H1 (cell line): ENCODE measurements around the gene SCG2. TPM values are rescaled to one million over a fixed set of nuclear protein-coding genes. Genes with fewer than 3 reads are reported as not detected.
A peak's percentile ranks its signal among the peaks of the same experiment; 100 is the strongest.

ENCODE experiments used
- CTCF ChIA-PET: fragments of 300-600 bp; sonication (Branson Sonifier 250); formaldehyde crosslinking; loops from one replicate; lab custom pipeline; 2021; ENCODE audit not compliant: partially characterized antibody; lab: Charles Lee
- POLR2A ChIA-PET: fragments of 300-600 bp; sonication (Branson Sonifier 250); formaldehyde crosslinking; loops from one replicate; lab custom pipeline; 2021; ENCODE audit warnings: inconsistent platforms; ENCODE audit not compliant: partially characterized antibody; lab: Charles Lee
- DNase-seq, 2 experiments: peaks; one replicate each; pipeline versions ENCODE4 v3.0.0 to v3.0.0-alpha.2; 2010 to 2022; ENCODE audit warnings: low spot score in 2 of 2, low read depth in 1 of 2, mixed read lengths in 1 of 2
- FAIRE-seq: peaks from 2 replicates; lab custom pipeline; 2011; peaks lifted over from hg19 to GRCh38; lab: Jason Lieb, UNC
- H2AFZ ChIP-seq: 2 replicates; pipeline ENCODE4 v1.8.1; 2012; ENCODE audit warnings: low read length, inconsistent platforms
- H2AK5ac ChIP-seq: 2 replicates; pipeline ENCODE4 v1.6.1; 2013; ENCODE audit warnings: low read depth, low read length
- H2BK120ac ChIP-seq: replicated peaks from 2 replicates; pipeline ENCODE3; 2013; ENCODE audit warnings: low read depth, low read length, inconsistent platforms
- H2BK12ac ChIP-seq: 2 replicates; pipeline ENCODE4 v1.6.1; 2013; ENCODE audit warnings: low read depth, low read length
- H2BK15ac ChIP-seq: 2 replicates; pipeline ENCODE4 v1.6.1; 2013; ENCODE audit warnings: low read length
- H2BK20ac ChIP-seq: 2 replicates; pipeline ENCODE4 v1.6.1; 2013; ENCODE audit warnings: low read length
- H2BK5ac ChIP-seq: 2 replicates; pipeline ENCODE4 v1.6.1; 2013; ENCODE audit warnings: low read depth, low read length
- H3K14ac ChIP-seq: 2 replicates; pipeline ENCODE4 v1.6.1; 2013; ENCODE audit warnings: inconsistent platforms; ENCODE audit not compliant: insufficient read length
- H3K18ac ChIP-seq: 2 replicates; pipeline ENCODE4 v1.6.1; 2013; ENCODE audit warnings: low read length; ENCODE audit errors: extremely low read depth
- H3K23ac ChIP-seq: 2 replicates; pipeline ENCODE4 v1.6.1; 2013; ENCODE audit warnings: inconsistent platforms; ENCODE audit not compliant: insufficient read length
- H3K23me2 ChIP-seq: 2 replicates; pipeline ENCODE4 v1.6.1; 2013; ENCODE audit warnings: low read depth, low read length
- H3K27ac ChIP-seq: 2 replicates; pipeline ENCODE4 v1.6.1; 2011; ENCODE audit warnings: low read depth, low read length, inconsistent platforms
- H3K27me3 ChIP-seq, 4 experiments: replicated peaks in 1 of 4; 1 replicate in 1 of 4; 2 replicates in 3 of 4; pipeline versions ENCODE4 v1.6.1 to v1.8.1; 2011 to 2013; ENCODE audit warnings: low read length in 3 of 4, mild to moderate bottlenecking in 3 of 4, inconsistent platforms in 2 of 4, mixed read lengths in 2 of 4, moderate library complexity in 1 of 4; ENCODE audit not compliant: control insufficient read depth in 3 of 4, insufficient read depth in 3 of 4; ENCODE audit errors: extremely low read depth in 1 of 4
- H3K36me3 ChIP-seq, 4 experiments: 2 replicates each; pipeline versions ENCODE4 v1.6.1 to v1.8.1; 2011 to 2013; ENCODE audit warnings: mild to moderate bottlenecking in 4 of 4, low read length in 3 of 4, moderate library complexity in 2 of 4, control low read depth in 1 of 4, inconsistent platforms in 1 of 4; ENCODE audit not compliant: insufficient read depth in 4 of 4, control insufficient read depth in 2 of 4
- H3K4ac ChIP-seq: replicated peaks from 2 replicates; pipeline ENCODE3; 2013; ENCODE audit warnings: low read length, low read depth, mixed read lengths, inconsistent platforms; ENCODE audit not compliant: insufficient read length
- H3K4me1 ChIP-seq, 4 experiments: replicated peaks in 1 of 4; 1 replicate in 1 of 4; 2 replicates in 3 of 4; pipeline versions ENCODE4 v1.6.1 to v1.8.1; 2011 to 2013; ENCODE audit warnings: low read length in 3 of 4, inconsistent platforms in 2 of 4, mixed read lengths in 1 of 4; ENCODE audit not compliant: insufficient read depth in 4 of 4, control insufficient read depth in 3 of 4
- H3K4me2 ChIP-seq, 2 experiments: 2 replicates each; pipeline versions ENCODE4 v1.6.1 to v1.8.1; 2011 to 2013; ENCODE audit warnings: low read depth in 2 of 2, low read length in 2 of 2, control low read depth in 1 of 2, inconsistent platforms in 1 of 2, mild to moderate bottlenecking in 1 of 2; ENCODE audit not compliant: insufficient read depth in 1 of 2
- H3K4me3 ChIP-seq, 4 experiments: fragments of 200-600, 300-600 bp in 1 of 4; sonication (generic), shearing (Covaris generic), sonication (Bioruptor Twin) in 1 of 4; 2 replicates each; pipeline versions ENCODE4 v1.5.1 to v1.8.1; 2011 to 2016; ENCODE audit warnings: low read length in 4 of 4, low read depth in 3 of 4, control low read depth in 2 of 4, inconsistent platforms in 2 of 4, mild to moderate bottlenecking in 2 of 4, mixed read lengths in 1 of 4, moderate library complexity in 1 of 4; ENCODE audit not compliant: insufficient read depth in 2 of 4; ENCODE audit errors: extremely low read depth in 1 of 4
- H3K56ac ChIP-seq: replicated peaks from 2 replicates; pipeline ENCODE3; 2013; ENCODE audit warnings: low read depth, mild to moderate bottlenecking, mixed read lengths, low read length, inconsistent platforms; ENCODE audit not compliant: insufficient read length
- H3K79me1 ChIP-seq: 2 replicates; pipeline ENCODE4 v1.6.1; 2013; ENCODE audit warnings: low read depth, low read length, control low read depth
- H3K79me2 ChIP-seq, 2 experiments: 2 replicates each; pipeline versions ENCODE4 v1.6.1 to v1.8.1; 2012 to 2013; ENCODE audit warnings: low read length in 2 of 2, mild to moderate bottlenecking in 2 of 2, inconsistent platforms in 1 of 2; ENCODE audit not compliant: insufficient read depth in 2 of 2, control insufficient read depth in 1 of 2
- H3K9ac ChIP-seq, 4 experiments: replicated peaks in 1 of 4; 1 replicate in 1 of 4; 2 replicates in 3 of 4; pipeline versions ENCODE4 v1.6.1 to v1.8.1; 2011 to 2013; ENCODE audit warnings: low read depth in 3 of 4, low read length in 3 of 4, control low read depth in 2 of 4, mild to moderate bottlenecking in 2 of 4, moderate library complexity in 2 of 4, inconsistent platforms in 1 of 4; ENCODE audit errors: extremely low read depth in 1 of 4
- H3K9me3 ChIP-seq, 2 experiments: 2 replicates each; pipeline versions ENCODE4 v1.6.1 to v1.8.1; 2012 to 2013; ENCODE audit warnings: mild to moderate bottlenecking in 2 of 2, moderate library complexity in 2 of 2, control low read depth in 1 of 2, inconsistent platforms in 1 of 2, low read depth in 1 of 2, low read length in 1 of 2, mixed read lengths in 1 of 2; ENCODE audit not compliant: insufficient read depth in 2 of 2
- H4K20me1 ChIP-seq, 2 experiments: replicated peaks in 1 of 2; 2 replicates each; pipeline versions ENCODE3 to v1.8.1; 2011 to 2013; ENCODE audit warnings: inconsistent platforms in 2 of 2, low read length in 2 of 2, mild to moderate bottlenecking in 1 of 2; ENCODE audit not compliant: insufficient read depth in 2 of 2, control insufficient read depth in 1 of 2
- H4K5ac ChIP-seq: 2 replicates; pipeline ENCODE4 v1.6.1; 2013; ENCODE audit warnings: low read length, low read depth, mixed read lengths, inconsistent platforms; ENCODE audit not compliant: insufficient read length
- H4K8ac ChIP-seq: 2 replicates; pipeline ENCODE4 v1.8.0; 2013; ENCODE audit warnings: mild to moderate bottlenecking, moderate library complexity, low read length, inconsistent platforms; ENCODE audit not compliant: insufficient read depth; ENCODE audit errors: extremely low read depth
- H4K91ac ChIP-seq: replicated peaks from 2 replicates; pipeline ENCODE3; 2013; ENCODE audit warnings: low read length, mixed read lengths, inconsistent platforms; ENCODE audit not compliant: insufficient read length
- CEBPB ChIP-seq: IDR thresholded peaks from 2 replicates; pipeline ENCODE4 v1.6.1; 2012; ENCODE audit warnings: low read depth, low read length
- EP300 ChIP-seq, 2 experiments: IDR thresholded peaks; 1 replicate in 1 of 2; 2 replicates in 1 of 2; pipeline ENCODE4 v1.6.1; 2011 to 2012; ENCODE audit warnings: low read depth in 2 of 2, low read length in 2 of 2, mild to moderate bottlenecking in 2 of 2, borderline replicate concordance in 1 of 2, inconsistent platforms in 1 of 2, moderate library complexity in 1 of 2
- POLR2AphosphoS5 ChIP-seq: IDR thresholded peaks from 2 replicates; pipeline ENCODE4 v1.6.1; 2011; ENCODE audit warnings: low read depth, low read length
- TCF12 ChIP-seq: IDR thresholded peaks from 2 replicates; pipeline ENCODE4 v1.6.1; 2011; ENCODE audit warnings: low read depth, mild to moderate bottlenecking, low read length
- WGBS, 2 experiments: shearing (Covaris generic) in 1 of 2; methylation state at CpG; one replicate each; pipeline versions ENCODE4 v1.1.6 to v1.1.7; 2013 to 2015; ENCODE audit warnings: low lambda C conversion rate in 2 of 2, mixed read lengths in 2 of 2, inconsistent platforms in 1 of 2, low coverage in 1 of 2, missing lambda C conversion rate in 1 of 2; ENCODE audit not compliant: insufficient replicate concordance in 2 of 2, insufficient coverage in 1 of 2, insufficient read length in 1 of 2; ENCODE audit errors: extremely low coverage in 1 of 2, missing lambda C conversion rate in 1 of 2; 5-methylcytosine and 5-hydroxymethylcytosine counted together
- polyA plus RNA-seq, 7 experiments: library from polyadenylated mRNA; depleted of rRNA in 3 of 7; stranded (reverse) in 5 of 7; unstranded in 2 of 7; fragments of >200 nt in 5 of 7; fragments of 200-250 nt in 2 of 7; gene quantifications; 1 replicate in 5 of 7; 2 replicates in 1 of 7; 4 replicates in 1 of 7; pipeline versions ENCODE4 v1.2.1 to v1.2.3, GENCODE V29; 2011 to 2013; ENCODE audit warnings: missing spikeins in 2 of 7, mixed read lengths in 2 of 7
- total RNA-seq: library from RNA; stranded (reverse); fragmentation: NEBNext Ultra II Directional; extraction: Animal tissue kit (Norgen Biotek cat#: 25700); gene quantifications from 2 replicates; pipeline ENCODE4 v1.2.1, GENCODE V29; 2021

SCG2 gene
- total and polyA plus RNA-seq, 2 of the 8 experiments (the other 6 are each of a cell fraction or from before 2014, with no cell fraction given) = 0.54 to 1.0 TPM

DNA sequence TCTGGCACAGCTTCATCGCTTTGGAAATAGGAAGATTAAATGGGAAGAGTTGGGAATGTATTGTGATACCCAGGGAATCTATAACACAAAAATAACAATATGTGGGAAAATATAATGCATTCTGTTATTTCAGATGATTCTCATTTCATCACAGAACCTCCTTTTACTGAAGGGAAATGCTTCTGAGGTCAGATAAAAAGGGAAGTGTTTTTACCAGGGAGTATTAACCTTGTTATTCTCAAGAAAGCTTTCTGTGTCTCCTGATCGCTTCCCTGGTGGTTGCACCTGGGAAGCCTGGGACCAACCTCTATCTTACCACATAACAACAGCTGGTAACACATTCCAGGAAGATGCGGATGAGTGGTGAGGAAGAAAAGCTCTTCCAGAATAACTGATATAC, 47.2 kb downstream of the SCG2 start:
- H4K5ac ChIP-seq = no peak overlapping the region
- DNase-seq = no peak
- H2BK15ac ChIP-seq = no peak overlapping the region
- H3K36me3 ChIP-seq = no peaks in the 10 kb centered on the region
- H3K23ac ChIP-seq = no peak overlapping the region
- no peak for FAIRE-seq
- no peak overlapping the region for H2BK12ac ChIP-seq
- no peak overlapping the region for H3K9ac ChIP-seq
- H3K18ac ChIP-seq = no peak overlapping the region
- no peaks in the 10 kb centered on the region for H3K79me2 ChIP-seq
- no peak overlapping the region for H3K56ac ChIP-seq
- no peaks in the 10 kb centered on the region for H4K20me1 ChIP-seq
- no peak overlapping the region for H3K4me3 ChIP-seq
- H3K9me3 ChIP-seq = no peaks in the 10 kb centered on the region
- POLR2A ChIA-PET = no interaction called here
- no peak overlapping the region for H4K8ac ChIP-seq
- no peak overlapping the region for H2BK5ac ChIP-seq
- WGBS, 2 experiments = 86% methylated on average over 3 of the region's 3 CpGs; no CpG with 5 or more reads in 1 of the 2 experiments
- H3K4me1 ChIP-seq = no peaks in the 10 kb centered on the region
- no peak overlapping the region for H2BK120ac ChIP-seq
- no peaks in the 10 kb centered on the region for H3K23me2 ChIP-seq
- no peaks in the 10 kb centered on the region for H3K27me3 ChIP-seq
- TF ChIP-seq EP300 (IDR thresholded peaks at IDR 0.05; ENCODE audit: borderline replicate concordance in 1 of 2, low read depth in 2 of 2, low read length in 2 of 2) (no peak), TCF12 (0 out of 2 replicates have a peak, but pooled peaks have one; percentile 54), CEBPB (no peak), POLR2AphosphoS5 (no peak)
- no peak overlapping the region for H2AFZ ChIP-seq
- H2BK20ac ChIP-seq = no peak overlapping the region
- H2AK5ac ChIP-seq = no peak overlapping the region
- H3K4ac ChIP-seq = no peak overlapping the region
- CTCF ChIA-PET = interaction anchor here (1.1 kb wide), 1 partner anchor 13 kb away, joined by 3 read pairs; no protein-coding TSS in a partner anchor
- H3K79me1 ChIP-seq = no peaks in the 10 kb centered on the region
- no peak overlapping the region for H3K27ac ChIP-seq
- H3K14ac ChIP-seq = no peak overlapping the region
- H4K91ac ChIP-seq = no peak overlapping the region
- H3K4me2 ChIP-seq = no peak overlapping the region
